HG03196 (cell line): ENCODE measurements around the gene DUSP16.
"Not testable (repeated sequence)": the region's sequence is repeated elsewhere in the genome, so short reads cannot be mapped to it uniquely, and the experiment has no call there.

ENCODE experiments used
- ATAC-seq: cut with Tn5 transposase; IDR thresholded peaks from one replicate; pipeline ENCODE4 v1.9.1; 2021; ENCODE audit not compliant: unreplicated experiment

DUSP16 gene

DNA sequence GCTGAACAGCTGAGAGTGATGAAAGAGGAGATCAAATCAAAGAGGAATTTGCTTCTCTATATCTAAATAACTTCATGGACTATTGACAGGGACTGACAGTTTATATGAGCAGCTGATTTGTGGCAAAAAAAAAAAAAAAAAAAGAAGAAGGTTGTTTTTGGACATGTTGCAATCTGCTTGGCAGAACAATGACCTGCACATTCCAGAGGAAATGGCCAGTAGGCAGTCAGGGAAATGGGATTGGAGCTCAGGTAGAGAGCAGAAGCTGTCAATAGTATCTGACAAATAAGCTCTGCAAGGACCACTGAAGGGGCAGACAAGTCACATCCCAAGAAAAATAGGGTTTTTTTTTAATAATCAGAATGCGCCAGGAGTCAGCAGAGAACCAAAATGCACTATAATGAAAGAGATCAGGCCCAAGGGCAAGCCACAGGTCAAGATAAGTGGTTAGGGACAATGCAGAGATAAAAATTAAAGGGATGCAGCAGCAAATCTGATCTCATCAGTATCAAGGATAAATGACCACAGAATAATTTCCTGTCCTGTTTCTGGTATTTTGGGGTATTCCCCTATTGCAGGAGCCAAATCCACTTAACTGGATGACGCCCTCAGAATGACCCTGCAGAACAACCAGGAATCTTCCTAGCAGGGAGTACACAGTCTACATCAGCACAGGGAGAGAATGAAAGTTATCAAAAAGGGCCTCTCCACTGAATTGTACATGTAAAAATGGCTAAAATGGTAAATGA lies 22.6 kb upstream of the DUSP16 start:
- ATAC-seq: no peak

DNA sequence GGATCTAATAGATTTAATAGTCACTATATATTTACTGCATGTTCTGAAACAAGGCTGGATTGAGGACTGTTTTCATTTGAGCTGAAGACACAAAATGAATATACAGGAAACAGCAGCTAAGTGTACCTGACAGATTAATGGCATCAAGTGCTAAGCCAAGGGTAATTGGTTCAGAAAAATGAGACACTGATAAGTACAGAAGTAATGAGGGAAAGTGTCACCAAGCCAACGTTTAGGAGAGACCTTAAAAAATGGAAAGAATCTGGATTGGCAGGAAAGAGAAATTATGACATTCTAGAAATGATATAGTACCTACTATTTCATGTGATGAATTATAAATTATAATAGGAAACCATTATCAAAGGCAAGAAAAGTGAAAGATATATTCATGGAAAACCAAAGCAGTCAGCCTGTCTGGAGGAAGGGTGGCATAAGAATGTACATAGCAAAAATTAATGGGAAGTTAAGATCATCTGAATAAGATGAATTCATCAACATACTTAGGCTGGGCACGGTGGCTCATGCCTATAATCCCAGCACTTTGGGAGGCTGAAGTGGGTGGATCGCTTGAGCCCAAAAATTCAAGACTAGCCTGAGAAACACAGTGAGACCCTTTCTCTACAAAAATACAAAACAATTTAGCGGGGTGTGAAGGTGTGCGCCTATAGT lies 21.0 kb upstream of the DUSP16 start:
- no peak for ATAC-seq

DNA sequence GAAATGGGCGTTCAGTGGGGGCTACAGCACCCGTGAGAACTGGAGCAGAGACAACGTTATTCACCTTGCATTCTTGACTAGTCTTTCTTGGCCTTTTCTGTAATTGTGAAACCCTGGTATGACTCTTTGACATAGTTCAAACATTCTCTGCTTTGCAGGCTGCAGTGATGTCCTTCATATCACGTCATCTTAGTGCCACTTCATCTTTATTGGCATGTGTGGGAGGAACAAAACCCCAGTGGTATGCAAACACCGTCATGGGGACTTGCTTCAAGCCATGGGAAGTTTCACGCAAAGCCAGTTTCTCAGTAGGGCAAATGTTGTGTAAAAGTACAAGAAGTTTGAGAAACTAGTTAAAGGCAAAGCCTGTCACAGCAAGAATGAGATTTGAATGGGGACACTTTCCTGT lies 20.2 kb upstream of the DUSP16 start:
- ATAC-seq: peak; percentile 91

DNA sequence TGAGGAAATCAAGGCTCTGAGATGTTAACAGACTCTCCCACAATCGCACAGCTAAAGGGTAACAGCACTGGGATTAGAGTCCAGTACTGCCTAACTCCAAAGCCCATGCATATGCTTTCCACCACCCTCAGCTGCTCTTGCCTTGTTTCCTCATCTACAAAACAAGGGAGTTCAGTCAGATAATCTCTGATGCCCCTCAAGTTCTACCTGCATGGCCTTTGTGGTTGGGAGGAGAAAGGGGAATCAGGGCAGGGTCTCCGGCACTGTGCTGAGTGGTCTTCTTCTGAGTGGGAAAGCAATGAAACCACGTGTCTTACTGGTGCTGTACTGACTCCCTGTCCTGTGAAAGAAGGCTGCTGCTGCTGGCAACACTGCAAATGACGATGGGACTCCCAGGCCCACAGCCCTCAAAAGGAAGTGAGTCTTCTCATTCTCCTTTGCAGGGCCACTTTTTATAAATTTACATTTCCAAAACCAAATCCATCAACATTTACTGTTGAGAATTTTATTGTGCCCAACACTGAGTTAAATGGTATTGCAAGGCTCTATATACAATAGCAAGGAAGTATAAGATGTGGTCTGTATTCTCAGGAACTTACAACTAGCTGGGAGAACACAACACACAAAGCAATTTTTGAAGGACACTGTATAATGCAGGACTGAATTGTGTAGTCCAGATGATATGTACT lies 19.7 kb upstream of the DUSP16 start:
- peak; percentile 30 for ATAC-seq

DNA sequence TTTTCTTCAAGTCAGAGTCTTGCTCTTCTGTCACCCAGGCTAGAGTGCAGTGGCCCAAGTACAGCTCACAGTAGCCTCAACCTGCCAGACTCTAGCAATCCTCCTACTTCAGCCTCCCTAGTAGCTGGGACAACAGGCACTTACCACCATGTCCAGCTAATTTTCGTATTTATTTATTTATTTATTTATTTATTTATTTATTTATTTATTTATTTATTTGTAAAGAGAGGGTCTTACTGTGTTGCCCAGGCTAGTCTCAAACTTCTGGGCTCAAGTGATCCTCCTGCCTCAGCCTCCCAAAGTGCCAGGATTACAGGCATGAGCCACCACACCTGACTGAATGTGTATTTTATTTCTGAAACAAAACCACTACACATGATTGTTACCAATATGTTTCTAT lies 18.1 kb upstream of the DUSP16 start:
- ATAC-seq: not testable (repeated sequence)

DNA sequence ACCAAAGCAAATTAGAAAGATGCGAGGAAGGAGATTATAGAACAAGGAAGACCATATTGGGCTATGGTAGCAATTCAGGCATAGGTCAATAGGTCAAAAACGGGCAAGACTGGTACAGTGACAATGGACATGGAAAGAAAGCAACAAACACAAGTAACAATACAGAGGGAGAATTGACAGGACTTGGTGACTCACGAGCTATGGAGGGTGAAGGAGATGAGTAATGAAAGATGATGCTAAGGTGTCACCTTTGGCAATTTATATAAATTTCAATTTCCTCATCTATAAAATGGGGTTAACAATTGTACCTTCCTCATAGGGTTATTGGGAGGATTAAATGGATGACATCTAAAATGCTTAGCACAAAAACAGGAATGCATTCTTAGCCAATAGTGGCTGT lies 15.1 kb upstream of the DUSP16 start:
- ATAC-seq: no peak

GRCh38 chr12:12572659-12573058 lies 10.0 kb upstream of the DUSP16 start:
- no peak for ATAC-seq

DNA sequence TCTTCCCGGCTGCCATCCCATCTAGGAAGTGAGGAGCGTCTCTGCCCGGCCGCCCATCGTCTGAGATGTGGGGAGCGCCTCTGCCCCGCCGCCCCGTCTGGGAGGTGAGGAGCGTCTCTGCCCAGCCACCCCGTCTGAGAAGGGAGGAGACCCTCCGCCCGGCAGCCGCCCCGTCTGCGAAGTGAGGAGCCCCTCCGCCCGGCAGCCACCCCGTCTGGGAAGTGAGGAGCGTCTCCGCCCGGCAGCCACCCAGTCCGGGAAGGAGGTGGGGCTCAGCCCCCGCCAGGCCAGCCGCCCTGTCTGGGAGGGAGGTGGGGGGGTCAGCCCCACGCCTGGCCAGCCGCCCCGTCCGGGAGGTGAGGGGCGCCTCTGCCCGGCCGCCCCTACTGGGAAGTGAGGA lies 3.3 kb upstream of the DUSP16 start:
- not testable (repeated sequence) for ATAC-seq

GRCh38 chr12:12564911-12565310 lies 2.2 kb upstream of the DUSP16 start:
- no peak for ATAC-seq

DNA sequence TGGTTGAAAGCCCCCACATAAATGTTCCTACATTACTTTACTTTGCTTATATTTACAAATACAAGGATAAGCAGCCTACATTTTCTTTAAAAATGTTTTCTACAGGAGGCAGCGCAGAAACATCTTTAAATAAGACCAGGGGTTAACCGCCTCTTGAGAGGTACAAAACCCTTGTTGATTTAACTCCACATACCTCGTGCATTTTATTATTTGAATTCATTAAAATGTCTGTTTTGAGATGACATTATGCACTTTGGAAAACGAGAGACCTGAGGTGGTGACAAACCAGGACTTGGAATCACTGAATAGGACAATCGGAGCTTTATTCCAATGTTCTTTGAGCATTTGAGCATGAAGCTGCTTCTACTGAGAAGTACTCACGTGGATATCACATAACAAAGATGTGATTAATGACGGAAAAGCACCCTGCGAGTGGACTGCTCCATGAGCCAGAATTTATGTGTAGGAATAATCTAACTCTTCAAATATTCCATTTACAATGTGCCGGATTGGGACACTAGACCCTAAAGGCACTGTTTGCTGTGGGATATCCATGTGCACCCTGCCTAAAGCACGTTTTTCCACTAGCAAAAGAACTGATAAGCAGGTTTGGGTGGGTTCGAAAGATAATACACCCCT lies 746 bp upstream of the DUSP16 start:
- ATAC-seq: no peak

GRCh38 chr12:12562016-12562483 lies 613 bp downstream of the DUSP16 start:
- no peak for ATAC-seq

- no peak for ATAC-seq
These were observed 1.2 kb downstream of the DUSP16 start for GRCh38 chr12:12561371-12562015.

GRCh38 chr12:12560587-12561370 lies 1.9 kb downstream of the DUSP16 start:
- no peak for ATAC-seq

GRCh38 chr12:12559719-12560296 lies 2.9 kb downstream of the DUSP16 start:
- no peak for ATAC-seq

GRCh38 chr12:12558291-12558690 lies 4.4 kb downstream of the DUSP16 start:
- no peak for ATAC-seq

DNA sequence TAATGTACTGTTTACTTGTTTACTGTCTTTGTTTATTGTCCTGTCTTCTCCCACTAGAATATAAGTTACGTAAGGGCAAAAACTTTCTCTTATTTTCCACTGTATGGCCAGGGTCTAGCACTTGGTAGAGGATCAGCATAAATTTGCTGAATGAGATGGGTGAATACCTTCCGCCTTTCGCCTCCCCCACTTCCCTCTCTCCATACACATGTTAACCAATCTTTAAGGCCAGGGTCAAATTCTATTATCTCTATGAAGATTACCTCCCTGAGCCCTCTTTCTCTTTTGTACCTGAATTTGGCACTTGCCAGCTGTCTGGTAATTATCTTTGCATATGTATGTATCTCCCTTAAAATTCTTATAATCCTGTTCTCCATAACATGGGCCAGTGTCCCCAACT lies 4.9 kb downstream of the DUSP16 start:
- ATAC-seq: no peak

DNA sequence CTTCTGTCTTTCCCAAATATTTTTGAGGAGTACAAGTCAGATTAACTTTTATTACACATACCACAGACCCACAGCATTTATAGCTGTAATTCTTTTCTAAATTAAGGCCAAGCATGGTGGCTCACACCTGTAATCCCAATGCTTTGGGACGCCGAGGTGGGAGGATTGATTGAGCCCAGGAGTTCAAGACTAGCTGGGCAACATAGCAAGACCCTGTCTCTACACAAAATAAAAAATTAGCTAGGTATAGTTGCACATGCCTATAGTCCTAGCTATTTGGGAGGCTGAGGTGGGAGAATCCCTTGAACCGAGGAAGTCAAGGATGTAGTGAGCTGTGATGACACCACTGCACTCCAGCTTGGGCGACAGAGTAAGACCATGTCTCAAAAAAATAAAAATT lies 7.0 kb downstream of the DUSP16 start:
- ATAC-seq: no peak

GRCh38 chr12:12553208-12553785 lies 9.4 kb downstream of the DUSP16 start:
- ATAC-seq: no peak

GRCh38 chr12:12551115-12551514 lies 11.5 kb downstream of the DUSP16 start:
- ATAC-seq: no peak
